Neural cell (in vitro differentiated cells): ENCODE results near the gene IGFBP7. TPM values are rescaled to one million over a fixed set of nuclear protein-coding genes. Genes with fewer than 3 reads are reported as not detected.

ENCODE experiments used
- H2AFZ ChIP-seq: fragments of 200-600, 300-800 bp; sonication (generic), shearing (Covaris generic); 2 replicates; pipeline ENCODE4 v1.6.0; 2014; ENCODE audit warnings: low read depth, mild to moderate bottlenecking, antibody characterized with exemption, low read length, moderate library complexity
- H3F3A ChIP-seq: fragments of 200-600 bp; shearing (Covaris generic); 2 replicates; pipeline ENCODE4 v1.6.1; 2016; ENCODE audit warnings: mild to moderate bottlenecking, moderate library complexity, mixed read lengths, antibody characterized with exemption, low read length; ENCODE audit not compliant: insufficient read depth, poor library complexity, severe bottlenecking
- H3K27ac ChIP-seq: fragments of 200-600, 300-800 bp; sonication (generic), shearing (Covaris generic); 2 replicates; pipeline ENCODE4 v1.5.1; 2014; ENCODE audit warnings: mild to moderate bottlenecking, low read length, moderate library complexity
- H3K27me3 ChIP-seq: fragments of 300-800, 200-600 bp; sonication (generic), shearing (Covaris generic); 2 replicates; pipeline ENCODE4 v1.6.0; 2014; ENCODE audit warnings: mild to moderate bottlenecking, low read depth, low read length, moderate library complexity; ENCODE audit not compliant: insufficient read depth
- H3K36me3 ChIP-seq: fragments of 300-800, 200-600 bp; sonication (generic), shearing (Covaris generic); 2 replicates; pipeline ENCODE4 v1.5.1; 2014; ENCODE audit warnings: mild to moderate bottlenecking, antibody characterized with exemption, low read length, moderate library complexity; ENCODE audit not compliant: insufficient read depth
- H3K4me2 ChIP-seq: fragments of 300-800, 200-600 bp; sonication (generic), shearing (Covaris generic); 2 replicates; pipeline ENCODE4 v1.6.0; 2014; ENCODE audit warnings: mild to moderate bottlenecking, low read length
- H3K4me3 ChIP-seq: fragments of 300-800, 200-600 bp; sonication (generic), shearing (Covaris generic); 2 replicates; pipeline ENCODE4 v1.5.1; 2014; ENCODE audit warnings: mild to moderate bottlenecking, low read length, moderate library complexity
- H3K79me2 ChIP-seq: fragments of 200-600 bp; shearing (Covaris generic); replicated peaks from 2 replicates; pipeline ENCODE4 v1.6.0; 2014; ENCODE audit warnings: mild to moderate bottlenecking, low read length, moderate library complexity; ENCODE audit not compliant: insufficient read depth
- H3K9ac ChIP-seq: fragments of 300-800, 200-600 bp; sonication (generic), shearing (Covaris generic); 2 replicates; pipeline ENCODE4 v1.6.1; 2016; ENCODE audit warnings: mild to moderate bottlenecking, low read length, mixed read lengths
- H3K9me2 ChIP-seq: fragments of 200-600 bp; shearing (Covaris generic); 2 replicates; pipeline ENCODE4 v1.6.1; 2016; ENCODE audit warnings: mild to moderate bottlenecking, low read length, mixed read lengths; ENCODE audit not compliant: insufficient read depth
- H3K9me3 ChIP-seq: fragments of 200-600, 300-800 bp; sonication (generic), shearing (Covaris generic); 2 replicates; pipeline ENCODE4 v1.6.1; 2016; ENCODE audit warnings: mild to moderate bottlenecking, mixed run types, low read length, moderate library complexity, mixed read lengths
- H4K20me1 ChIP-seq: fragments of 200-600 bp; shearing (Covaris generic); 2 replicates; pipeline ENCODE4 v1.6.1; 2016; ENCODE audit warnings: mild to moderate bottlenecking, mixed run types; ENCODE audit not compliant: insufficient read depth
- EP300 ChIP-seq: fragments of 450-650 bp; conservative IDR thresholded peaks from 2 replicates; pipeline ENCODE4 v1.6.1; 2014; ENCODE audit warnings: antibody characterized with exemption, mild to moderate bottlenecking, moderate library complexity; ENCODE audit not compliant: poor library complexity, severe bottlenecking
- EZH2 ChIP-seq: fragments of 200-600, 300-800 bp; shearing (Covaris generic), sonication (generic); IDR thresholded peaks from 2 replicates; pipeline ENCODE4 v1.6.1; 2014; ENCODE audit warnings: antibody characterized with exemption, low read length, borderline replicate concordance, mild to moderate bottlenecking; ENCODE audit not compliant: insufficient read depth, poor library complexity, severe bottlenecking
- MXI1 ChIP-seq: fragments of 450-650 bp; conservative IDR thresholded peaks from 2 replicates; pipeline ENCODE4 v1.6.1; 2014; ENCODE audit warnings: antibody characterized with exemption, mild to moderate bottlenecking; ENCODE audit not compliant: poor library complexity, severe bottlenecking
- POLR2AphosphoS5 ChIP-seq: IDR thresholded peaks from 2 replicates; pipeline ENCODE4 v1.6.1; 2012
- RAD21 ChIP-seq: fragments of 450-650 bp; conservative IDR thresholded peaks from 2 replicates; pipeline ENCODE4 v1.6.1; 2014; ENCODE audit warnings: antibody characterized with exemption, mild to moderate bottlenecking, moderate library complexity
- SMC3 ChIP-seq: fragments of 450-650 bp; conservative IDR thresholded peaks from 2 replicates; pipeline ENCODE4 v1.6.1; 2014; ENCODE audit warnings: antibody characterized with exemption, mild to moderate bottlenecking, moderate library complexity; ENCODE audit not compliant: poor library complexity
- TAF1 ChIP-seq: IDR thresholded peaks from 2 replicates; pipeline ENCODE4 v1.6.1; 2012; ENCODE audit warnings: low read depth
- polyA plus RNA-seq: library from polyadenylated mRNA; depleted of rRNA; stranded (reverse); fragments of >200 nt; gene quantifications from 2 replicates; pipeline ENCODE4 v1.2.3, GENCODE V29; 2014
- TF ChIP-seq, protein P1 (sequence below): fragments of 450-650 bp; IDR thresholded peaks from 2 replicates; pipeline ENCODE4 v1.5.1; 2014; ENCODE audit warnings: antibody characterized with exemption, mild to moderate bottlenecking, moderate library complexity; ENCODE audit not compliant: poor library complexity, severe bottlenecking
- TF ChIP-seq, protein P2 (sequence below): IDR thresholded peaks from 2 replicates; pipeline ENCODE4 v1.6.1; 2012; ENCODE audit warnings: borderline replicate concordance

IGFBP7 gene
- polyA plus RNA-seq, 1 donor from 2014 or later, result 0.33 TPM

DNA sequence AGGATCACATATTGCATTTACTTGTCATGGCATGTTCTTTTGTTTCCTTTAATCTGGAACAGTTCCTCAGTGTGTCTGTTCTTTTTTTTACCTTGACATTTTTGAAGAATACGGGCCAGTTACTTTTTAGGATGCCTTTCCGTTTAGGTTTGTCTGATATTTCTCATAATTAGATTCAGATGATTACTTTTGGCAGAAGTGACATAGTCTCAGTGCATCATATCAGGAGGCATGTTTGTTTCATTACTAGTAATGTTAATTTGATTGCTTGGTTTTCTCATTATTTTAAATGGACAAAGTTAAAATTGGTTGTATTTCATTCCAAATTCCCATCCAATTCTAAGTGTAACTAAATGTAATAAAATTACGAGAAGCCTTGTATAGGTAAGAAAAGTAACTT is 123.2 kb downstream of the IGFBP7 start:
- no peak overlapping the region for H3K4me3 ChIP-seq
- no peaks in the 10 kb centered on the region for H4K20me1 ChIP-seq
- H2AFZ ChIP-seq, result no peak overlapping the region
- H3K27ac ChIP-seq, result no peak overlapping the region
- no peaks in the 10 kb centered on the region for H3K9me2 ChIP-seq
- H3K4me2 ChIP-seq, result no peak overlapping the region
- TF ChIP-seq TAF1, result no peak
- no peak for TF ChIP-seq MXI1
- no peaks in the 10 kb centered on the region for H3F3A ChIP-seq
- H3K36me3 ChIP-seq, result peaks cover 7% of the 10 kb centered on the region
- no peaks in the 10 kb centered on the region for H3K27me3 ChIP-seq
- H3K9me3 ChIP-seq, result no peaks in the 10 kb centered on the region
- H3K79me2 ChIP-seq, result peaks cover 54% of the 10 kb centered on the region
- no peak overlapping the region for H3K9ac ChIP-seq

DNA sequence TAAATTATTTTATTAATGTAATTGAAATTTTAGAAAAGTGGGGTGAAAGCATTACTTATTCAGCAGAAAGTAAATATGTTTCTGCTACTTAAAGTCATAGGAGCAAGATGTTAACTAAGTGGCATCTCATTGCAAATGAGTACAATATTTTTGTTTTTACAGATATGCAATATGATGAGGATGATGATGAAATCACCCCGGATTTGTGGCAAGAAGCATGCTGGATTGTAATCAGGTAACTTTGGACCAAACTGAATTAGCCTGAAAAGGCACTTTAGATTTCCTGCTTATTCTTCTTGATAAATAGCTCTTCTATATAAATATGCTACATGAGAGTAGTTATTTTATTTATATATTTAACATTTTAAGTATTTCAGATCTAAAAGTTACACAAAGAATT is 124.0 kb downstream of the IGFBP7 start:
- no peaks in the 10 kb centered on the region for H3F3A ChIP-seq
- no peak overlapping the region for H2AFZ ChIP-seq
- H4K20me1 ChIP-seq, result no peaks in the 10 kb centered on the region
- H3K27ac ChIP-seq, result no peak overlapping the region
- no peaks in the 10 kb centered on the region for H3K9me2 ChIP-seq
- no peak overlapping the region for H3K4me3 ChIP-seq
- H3K4me2 ChIP-seq, result no peak overlapping the region
- H3K36me3 ChIP-seq, result peaks cover 9% of the 10 kb centered on the region
- TF ChIP-seq, protein P1, sequence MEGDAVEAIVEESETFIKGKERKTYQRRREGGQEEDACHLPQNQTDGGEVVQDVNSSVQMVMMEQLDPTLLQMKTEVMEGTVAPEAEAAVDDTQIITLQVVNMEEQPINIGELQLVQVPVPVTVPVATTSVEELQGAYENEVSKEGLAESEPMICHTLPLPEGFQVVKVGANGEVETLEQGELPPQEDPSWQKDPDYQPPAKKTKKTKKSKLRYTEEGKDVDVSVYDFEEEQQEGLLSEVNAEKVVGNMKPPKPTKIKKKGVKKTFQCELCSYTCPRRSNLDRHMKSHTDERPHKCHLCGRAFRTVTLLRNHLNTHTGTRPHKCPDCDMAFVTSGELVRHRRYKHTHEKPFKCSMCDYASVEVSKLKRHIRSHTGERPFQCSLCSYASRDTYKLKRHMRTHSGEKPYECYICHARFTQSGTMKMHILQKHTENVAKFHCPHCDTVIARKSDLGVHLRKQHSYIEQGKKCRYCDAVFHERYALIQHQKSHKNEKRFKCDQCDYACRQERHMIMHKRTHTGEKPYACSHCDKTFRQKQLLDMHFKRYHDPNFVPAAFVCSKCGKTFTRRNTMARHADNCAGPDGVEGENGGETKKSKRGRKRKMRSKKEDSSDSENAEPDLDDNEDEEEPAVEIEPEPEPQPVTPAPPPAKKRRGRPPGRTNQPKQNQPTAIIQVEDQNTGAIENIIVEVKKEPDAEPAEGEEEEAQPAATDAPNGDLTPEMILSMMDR, result no peak
- TF ChIP-seq TAF1, result no peak
- TF ChIP-seq EP300, result no peak
- TF ChIP-seq SMC3, result no peak
- no peak for TF ChIP-seq RAD21
- TF ChIP-seq POLR2AphosphoS5, result no peak
- no peak for TF ChIP-seq MXI1
- TF ChIP-seq, protein P2, sequence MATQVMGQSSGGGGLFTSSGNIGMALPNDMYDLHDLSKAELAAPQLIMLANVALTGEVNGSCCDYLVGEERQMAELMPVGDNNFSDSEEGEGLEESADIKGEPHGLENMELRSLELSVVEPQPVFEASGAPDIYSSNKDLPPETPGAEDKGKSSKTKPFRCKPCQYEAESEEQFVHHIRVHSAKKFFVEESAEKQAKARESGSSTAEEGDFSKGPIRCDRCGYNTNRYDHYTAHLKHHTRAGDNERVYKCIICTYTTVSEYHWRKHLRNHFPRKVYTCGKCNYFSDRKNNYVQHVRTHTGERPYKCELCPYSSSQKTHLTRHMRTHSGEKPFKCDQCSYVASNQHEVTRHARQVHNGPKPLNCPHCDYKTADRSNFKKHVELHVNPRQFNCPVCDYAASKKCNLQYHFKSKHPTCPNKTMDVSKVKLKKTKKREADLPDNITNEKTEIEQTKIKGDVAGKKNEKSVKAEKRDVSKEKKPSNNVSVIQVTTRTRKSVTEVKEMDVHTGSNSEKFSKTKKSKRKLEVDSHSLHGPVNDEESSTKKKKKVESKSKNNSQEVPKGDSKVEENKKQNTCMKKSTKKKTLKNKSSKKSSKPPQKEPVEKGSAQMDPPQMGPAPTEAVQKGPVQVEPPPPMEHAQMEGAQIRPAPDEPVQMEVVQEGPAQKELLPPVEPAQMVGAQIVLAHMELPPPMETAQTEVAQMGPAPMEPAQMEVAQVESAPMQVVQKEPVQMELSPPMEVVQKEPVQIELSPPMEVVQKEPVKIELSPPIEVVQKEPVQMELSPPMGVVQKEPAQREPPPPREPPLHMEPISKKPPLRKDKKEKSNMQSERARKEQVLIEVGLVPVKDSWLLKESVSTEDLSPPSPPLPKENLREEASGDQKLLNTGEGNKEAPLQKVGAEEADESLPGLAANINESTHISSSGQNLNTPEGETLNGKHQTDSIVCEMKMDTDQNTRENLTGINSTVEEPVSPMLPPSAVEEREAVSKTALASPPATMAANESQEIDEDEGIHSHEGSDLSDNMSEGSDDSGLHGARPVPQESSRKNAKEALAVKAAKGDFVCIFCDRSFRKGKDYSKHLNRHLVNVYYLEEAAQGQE, result no peak
- TF ChIP-seq EZH2, result no peak
- H3K27me3 ChIP-seq, result no peaks in the 10 kb centered on the region
- peaks cover 62% of the 10 kb centered on the region for H3K79me2 ChIP-seq
- H3K9me3 ChIP-seq, result no peaks in the 10 kb centered on the region
- no peak overlapping the region for H3K9ac ChIP-seq

DNA sequence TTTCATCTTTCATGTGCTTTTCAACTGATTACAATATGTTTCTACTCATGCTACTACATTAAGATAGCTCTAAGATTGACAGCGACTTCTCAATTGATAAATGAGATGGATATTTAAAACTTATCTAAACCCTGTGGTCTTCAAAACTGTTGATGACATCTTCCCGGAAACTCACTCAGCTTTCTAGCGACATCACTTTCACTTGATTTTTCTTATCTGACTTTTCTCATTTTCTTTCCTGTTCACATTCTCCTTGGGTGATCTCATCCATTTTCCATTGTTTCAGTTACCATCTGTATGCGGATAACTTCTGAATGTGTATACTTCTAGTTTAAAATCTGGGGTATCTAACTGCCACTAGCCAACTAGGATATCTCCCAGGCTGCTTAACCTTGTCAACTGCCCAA is 128.4 kb downstream of the IGFBP7 start:
- no peaks in the 10 kb centered on the region for H4K20me1 ChIP-seq
- no peaks in the 10 kb centered on the region for H3K9me2 ChIP-seq
- H3K36me3 ChIP-seq, result peaks cover 4% of the 10 kb centered on the region
- peaks cover 73% of the 10 kb centered on the region for H3K79me2 ChIP-seq
- H3K4me3 ChIP-seq, result peak overlapping the region; percentile 12
- no peaks in the 10 kb centered on the region for H3F3A ChIP-seq
- H3K27me3 ChIP-seq, result no peaks in the 10 kb centered on the region
- no peak overlapping the region for H2AFZ ChIP-seq
- H3K9ac ChIP-seq, result no peak overlapping the region
- H3K27ac ChIP-seq, result no peak overlapping the region
- no peak overlapping the region for H3K4me2 ChIP-seq
- TF ChIP-seq RAD21 (no peak), POLR2AphosphoS5 (no peak), EZH2 (no peak), SMC3 (no peak), TAF1 (no peak), MXI1 (no peak), EP300 (no peak)
- TF ChIP-seq, protein P2, result no peak
- TF ChIP-seq, protein P1, result no peak
- H3K9me3 ChIP-seq, result no peaks in the 10 kb centered on the region
